GM12801 (cell line): ENCODE results near the gene EFCAB14.

ENCODE experiments used
- CTCF ChIP-seq: IDR thresholded peaks from one replicate; pipeline ENCODE4 v1.5.1; 2011; ENCODE audit warnings: control low read depth; ENCODE audit not compliant: insufficient read length; ENCODE audit errors: extremely low read depth

Gene EFCAB14

GRCh38 chr1:46757956-46758528, 39.1 kb upstream of the EFCAB14 start:
- no peak for TF ChIP-seq CTCF

GRCh38 chr1:46757247-46757955, 38.5 kb upstream of the EFCAB14 start:
- TF ChIP-seq CTCF = no peak

GRCh38 chr1:46755121-46755520, 36.2 kb upstream of the EFCAB14 start:
- TF ChIP-seq CTCF = no peak

GRCh38 chr1:46753985-46754384, 35.1 kb upstream of the EFCAB14 start:
- TF ChIP-seq CTCF = no peak

- no peak for TF ChIP-seq CTCF
These were observed 31.0 kb upstream of the EFCAB14 start for GRCh38 chr1:46749921-46750404.

- no peak for TF ChIP-seq CTCF
These were observed 30.5 kb upstream of the EFCAB14 start for GRCh38 chr1:46749404-46749803.

GRCh38 chr1:46747683-46748288, 28.9 kb upstream of the EFCAB14 start:
- TF ChIP-seq CTCF = no peak
